ENCODE measurements around the gene ZIC1. TPM values are rescaled to one million over a fixed set of nuclear protein-coding genes. Genes with fewer than 3 reads are reported as not detected.

Gene ZIC1
- total and polyA plus RNA-seq, 8 donors = 0.03 to 0.55 TPM; not detected in 6

DNA sequence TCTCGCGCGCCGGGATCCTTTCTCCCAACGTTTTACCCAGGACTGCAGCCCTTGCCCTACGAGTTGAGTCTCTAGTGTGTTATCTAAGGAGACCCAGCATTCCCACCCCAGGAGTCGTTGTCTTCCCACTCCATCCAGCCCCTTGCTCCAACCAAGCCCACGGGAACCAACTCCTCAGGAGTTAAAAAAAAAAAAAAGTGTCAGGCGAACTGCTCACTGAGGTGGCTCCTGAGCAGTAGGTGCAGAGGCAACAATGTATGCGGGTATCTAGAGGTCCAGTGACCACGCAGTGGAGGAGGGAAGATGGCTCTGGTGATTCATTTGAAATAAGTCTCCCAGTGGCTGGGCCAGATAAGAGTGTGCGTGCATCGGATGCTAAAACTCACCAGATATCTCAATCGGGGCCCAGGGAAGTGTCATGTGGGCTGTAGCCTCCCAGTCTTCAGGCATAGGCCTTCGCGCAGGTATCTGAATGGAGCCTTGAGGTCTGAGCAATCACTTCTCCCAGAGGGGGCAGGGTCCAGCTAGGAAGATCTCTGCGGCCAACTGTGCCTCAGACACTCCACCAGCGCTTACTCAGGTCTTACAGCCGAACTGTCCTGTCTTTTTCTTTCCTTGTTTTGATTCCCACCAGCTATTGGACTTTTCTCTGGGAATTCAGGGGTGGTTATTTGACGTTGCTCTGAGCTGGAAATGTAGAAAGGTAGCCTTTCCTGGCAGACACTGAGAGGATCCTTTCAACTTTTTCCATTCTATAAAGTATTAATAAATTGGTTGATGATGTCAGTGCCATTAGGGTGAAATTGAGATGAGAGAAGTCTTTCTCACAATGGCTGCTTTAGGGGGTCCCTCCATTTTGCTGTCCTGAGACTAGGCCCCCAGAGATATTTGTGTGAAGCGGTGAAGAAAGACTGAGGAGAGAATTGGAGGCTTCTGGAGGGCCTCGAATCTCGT lies 23.8 kb upstream of the ZIC1 start:
- no peaks in the 10 kb centered on the region for H3K36me3 ChIP-seq
- ATAC-seq (no peak), DNase-seq (no peak)
- H3K4me3 ChIP-seq = no peak overlapping the region
- intact Hi-C loops (cut with DNase I) = no loop called here
- H3K27me3 ChIP-seq = peaks cover 99 to 100% of the 10 kb centered on the region in 2 donors
- H3K27ac ChIP-seq = no peak overlapping the region
- H3K4me1 ChIP-seq = no peaks in the 10 kb centered on the region
- H3K9me3 ChIP-seq = no peaks in the 10 kb centered on the region
- TF ChIP-seq, protein P1, sequence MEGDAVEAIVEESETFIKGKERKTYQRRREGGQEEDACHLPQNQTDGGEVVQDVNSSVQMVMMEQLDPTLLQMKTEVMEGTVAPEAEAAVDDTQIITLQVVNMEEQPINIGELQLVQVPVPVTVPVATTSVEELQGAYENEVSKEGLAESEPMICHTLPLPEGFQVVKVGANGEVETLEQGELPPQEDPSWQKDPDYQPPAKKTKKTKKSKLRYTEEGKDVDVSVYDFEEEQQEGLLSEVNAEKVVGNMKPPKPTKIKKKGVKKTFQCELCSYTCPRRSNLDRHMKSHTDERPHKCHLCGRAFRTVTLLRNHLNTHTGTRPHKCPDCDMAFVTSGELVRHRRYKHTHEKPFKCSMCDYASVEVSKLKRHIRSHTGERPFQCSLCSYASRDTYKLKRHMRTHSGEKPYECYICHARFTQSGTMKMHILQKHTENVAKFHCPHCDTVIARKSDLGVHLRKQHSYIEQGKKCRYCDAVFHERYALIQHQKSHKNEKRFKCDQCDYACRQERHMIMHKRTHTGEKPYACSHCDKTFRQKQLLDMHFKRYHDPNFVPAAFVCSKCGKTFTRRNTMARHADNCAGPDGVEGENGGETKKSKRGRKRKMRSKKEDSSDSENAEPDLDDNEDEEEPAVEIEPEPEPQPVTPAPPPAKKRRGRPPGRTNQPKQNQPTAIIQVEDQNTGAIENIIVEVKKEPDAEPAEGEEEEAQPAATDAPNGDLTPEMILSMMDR (IDR thresholded peaks at IDR 0.05) = no peak

DNA sequence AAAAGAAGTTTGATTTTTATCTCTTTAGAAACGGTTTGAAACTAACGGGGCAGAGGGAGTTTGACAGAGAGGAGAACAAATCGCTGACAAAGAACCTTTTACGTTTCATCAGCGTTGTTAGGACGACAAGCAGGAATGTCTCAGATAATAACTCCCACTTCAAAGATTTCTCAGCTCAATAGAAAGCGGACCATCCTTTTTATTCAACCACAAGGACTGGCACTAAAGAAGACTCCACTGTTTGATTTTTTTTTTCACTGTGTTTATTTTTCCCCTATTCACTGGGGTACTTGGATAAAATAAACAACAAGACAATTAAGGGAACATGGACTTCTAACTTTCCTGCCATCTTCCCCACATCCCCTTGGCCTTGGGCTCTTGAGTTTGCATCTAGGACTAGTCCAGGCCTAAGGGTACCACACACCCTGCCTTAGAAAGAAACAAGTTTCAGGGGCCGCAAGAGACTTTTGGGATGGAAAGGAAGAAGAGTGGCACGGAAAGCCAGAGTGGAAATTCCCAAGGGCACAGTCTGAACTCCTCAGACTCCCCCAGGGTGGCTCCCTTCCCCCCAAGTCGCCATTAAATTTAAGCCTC lies 21.8 kb upstream of the ZIC1 start:
- DNase-seq (no peak), ATAC-seq (no peak)
- peaks cover 100% of the 10 kb centered on the region in 2 donors for H3K27me3 ChIP-seq
- no peaks in the 10 kb centered on the region for H3K36me3 ChIP-seq
- H3K4me3 ChIP-seq = no peak overlapping the region
- peaks cover 0 to 7% of the 10 kb centered on the region in 2 donors for H3K4me1 ChIP-seq
- H3K27ac ChIP-seq = no peak overlapping the region
- intact Hi-C loops (cut with DNase I) = no loop called here
- TF ChIP-seq, protein P1 (IDR thresholded peaks at IDR 0.05) = no peak
- no peaks in the 10 kb centered on the region for H3K9me3 ChIP-seq

DNA sequence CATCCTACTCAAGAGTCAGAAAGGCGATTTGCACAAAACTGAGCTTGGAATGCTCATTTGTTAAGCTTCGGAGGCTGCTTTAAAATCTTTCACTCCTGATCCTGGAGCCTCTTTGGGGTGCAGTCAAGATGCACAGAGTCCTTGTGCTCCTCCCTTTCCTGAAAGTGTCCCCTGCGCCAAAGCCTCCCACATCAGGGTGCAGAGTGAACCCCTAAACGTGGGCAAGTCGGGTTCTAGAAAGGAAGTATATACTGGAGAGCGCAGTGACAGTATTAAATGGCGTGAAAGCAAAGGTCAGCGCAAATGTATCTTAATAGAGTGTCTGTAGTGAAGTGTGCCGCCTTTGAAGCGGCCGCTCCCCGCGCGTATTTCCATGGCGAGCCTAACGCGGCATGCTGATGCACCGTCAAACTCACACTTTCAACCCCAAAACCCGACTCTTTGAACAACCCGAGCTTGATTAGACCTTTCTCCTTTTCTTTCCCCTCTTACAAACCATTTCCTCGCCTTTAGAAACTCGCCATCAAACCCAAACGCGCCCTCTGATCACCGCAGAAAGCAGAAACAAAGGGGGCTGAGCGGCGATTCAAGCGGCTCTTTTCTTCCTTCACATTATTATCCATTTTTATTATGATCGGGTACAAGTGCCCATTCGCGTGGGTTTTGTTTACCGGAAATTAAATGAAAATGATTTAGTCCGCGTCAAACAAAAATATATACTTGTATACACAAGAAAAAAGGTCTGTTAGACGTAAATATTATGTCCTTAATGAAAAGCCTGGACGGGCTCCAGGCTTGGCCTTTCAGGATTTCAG lies 21.1 kb upstream of the ZIC1 start:
- peaks cover 100% of the 10 kb centered on the region in 2 donors for H3K27me3 ChIP-seq
- ATAC-seq = no peak

DNA sequence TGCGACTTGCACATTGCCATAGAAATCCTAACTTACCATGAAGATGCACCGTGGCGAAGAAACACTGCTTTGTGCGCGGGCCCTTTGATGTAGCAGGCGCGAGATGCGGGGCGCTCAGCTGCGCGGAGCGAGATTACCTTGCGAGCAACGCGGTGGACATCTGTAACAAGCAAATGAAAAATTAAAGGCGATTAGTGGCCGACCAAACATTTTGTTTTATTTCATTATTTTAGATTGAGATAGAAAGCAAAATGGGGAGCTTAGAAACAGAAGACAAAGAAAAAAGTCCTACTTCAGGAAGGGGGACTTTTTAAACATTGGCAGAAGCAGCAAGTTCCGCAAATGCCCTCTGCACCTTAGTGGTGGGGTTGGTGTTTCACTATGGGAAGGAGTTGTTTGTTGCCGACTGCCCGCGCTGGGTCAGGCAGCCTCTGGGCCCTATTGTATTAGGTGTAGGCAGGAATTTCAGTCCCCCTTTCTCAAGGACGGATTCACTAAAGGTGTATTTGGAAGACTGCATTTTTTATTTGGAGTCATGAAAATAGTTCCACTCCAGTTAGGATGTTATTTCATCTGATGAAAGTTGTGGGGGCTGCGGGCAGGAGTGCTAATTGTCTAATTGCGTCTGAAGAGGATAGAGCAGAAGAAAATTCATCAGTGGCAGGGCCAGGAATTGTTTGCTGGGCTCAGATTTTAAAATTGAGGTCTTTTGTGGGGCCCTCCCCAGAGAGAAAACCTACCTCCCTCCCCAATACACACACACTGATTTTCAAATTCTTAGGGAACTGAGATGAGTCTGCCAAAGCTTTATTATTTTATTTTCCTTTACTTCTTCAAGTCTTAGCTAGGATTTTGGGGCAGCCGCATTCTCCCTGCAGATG lies 20.2 kb upstream of the ZIC1 start:
- H3K27ac ChIP-seq = no peak overlapping the region
- peaks cover 4 to 7% of the 10 kb centered on the region in 2 donors for H3K4me1 ChIP-seq
- no peak overlapping the region for H3K4me3 ChIP-seq
- ATAC-seq = no peak
- H3K27me3 ChIP-seq = peaks cover 100% of the 10 kb centered on the region in 2 donors
- no peak for DNase-seq
- no peaks in the 10 kb centered on the region for H3K9me3 ChIP-seq
- TF ChIP-seq, protein P1 (IDR thresholded peaks at IDR 0.05) = no peak
- no peaks in the 10 kb centered on the region for H3K36me3 ChIP-seq
- intact Hi-C loops (cut with DNase I) = no loop called here

More for the DNA sequence above, 21.1 kb upstream of the ZIC1 start:
- intact Hi-C loops (cut with DNase I) = no loop called here
- Histone ChIP-seq H3K4me1 (peaks cover 0 to 7% of the 10 kb centered on the region in 2 donors), H3K4me3 (no peak overlapping the region), H3K36me3 (no peaks in the 10 kb centered on the region), H3K9me3 (no peaks in the 10 kb centered on the region), H3K27ac (no peak overlapping the region)
- DNase-seq = no peak
- TF ChIP-seq, protein P1 (IDR thresholded peaks at IDR 0.05) = no peak
